Chondrocyte (in vitro differentiated cells): Measurements from ENCODE around the gene PIGV. TPM values are rescaled to one million over a fixed set of nuclear protein-coding genes. Genes with fewer than 3 reads are reported as not detected.

Experiments
- DNase-seq: peaks from one replicate; pipeline ENCODE4 v3.0.0; 2021; ENCODE audit warnings: mixed read lengths, low spot score
- H3K27ac Mint-ChIP-seq: one replicate; pipeline ENCODE4 v1.8.0; 2021; ENCODE audit warnings: mild to moderate bottlenecking, moderate library complexity, mixed read lengths; ENCODE audit not compliant: unreplicated experiment
- H3K27me3 Mint-ChIP-seq: 2 replicates; pipeline ENCODE4 v1.8.0; 2021; ENCODE audit warnings: low read depth, mixed read lengths
- H3K36me3 Mint-ChIP-seq: 2 replicates; pipeline ENCODE4 v1.8.0; 2021; ENCODE audit warnings: low read depth, mixed read lengths
- H3K4me1 Mint-ChIP-seq: 2 replicates; pipeline ENCODE4 v1.8.0; 2021; ENCODE audit warnings: low read depth, mild to moderate bottlenecking, mixed read lengths
- H3K4me3 Mint-ChIP-seq: one replicate; pipeline ENCODE4 v1.8.0; 2021; ENCODE audit warnings: mild to moderate bottlenecking, moderate library complexity, mixed read lengths; ENCODE audit not compliant: unreplicated experiment
- H3K9me3 Mint-ChIP-seq: 2 replicates; pipeline ENCODE4 v1.8.0; 2021; ENCODE audit warnings: low read depth, mixed read lengths
- CTCF ChIP-seq: fragments of 200-600 bp; sonication (generic); IDR thresholded peaks from 2 replicates; pipeline ENCODE4 v1.5.0; 2021; ENCODE audit warnings: antibody characterized with exemption, mild to moderate bottlenecking, moderate library complexity
- total RNA-seq: library from RNA; stranded (reverse); gene quantifications from 3 replicates; pipeline ENCODE4 v1.2.1, GENCODE V29; 2021

The PIGV gene
- total RNA-seq, 1 donor from 2014 or later = 12.4 TPM

GRCh38 chr1:26827663-26828062, 39.9 kb downstream of the PIGV start:
- Mint-ChIP-seq H3K27ac (peak overlapping the region; percentile 78), H3K4me1 (peaks cover 31% of the 10 kb centered on the region), H3K36me3 (peaks cover 4% of the 10 kb centered on the region), H3K9me3 (no peaks in the 10 kb centered on the region), H3K27me3 (no peaks in the 10 kb centered on the region), H3K4me3 (peak overlapping the region; percentile 87)
- no peak for TF ChIP-seq CTCF
- no peak for DNase-seq

GRCh38 chr1:26828411-26828991, 40.8 kb downstream of the PIGV start:
- no peaks in the 10 kb centered on the region for H3K9me3 Mint-ChIP-seq

GRCh38 chr1:26829184-26829911, 41.6 kb downstream of the PIGV start:
- peaks cover 31% of the 10 kb centered on the region for H3K4me1 Mint-ChIP-seq
- H3K27ac Mint-ChIP-seq = no peak overlapping the region

More at GRCh38 chr1:26828411-26828991, 40.8 kb downstream of the PIGV start:
- peaks cover 31% of the 10 kb centered on the region for H3K4me1 Mint-ChIP-seq
- no peak for TF ChIP-seq CTCF
- H3K27me3 Mint-ChIP-seq = no peaks in the 10 kb centered on the region
- H3K27ac Mint-ChIP-seq = no peak overlapping the region
- no peak for DNase-seq
- H3K4me3 Mint-ChIP-seq = no peak overlapping the region
- peaks cover 10% of the 10 kb centered on the region for H3K36me3 Mint-ChIP-seq

GRCh38 chr1:26831059-26831458, 43.3 kb downstream of the PIGV start:
- DNase-seq = no peak
- H3K27ac Mint-ChIP-seq = no peak overlapping the region
- peaks cover 24% of the 10 kb centered on the region for H3K36me3 Mint-ChIP-seq
- no peak overlapping the region for H3K4me3 Mint-ChIP-seq
- H3K27me3 Mint-ChIP-seq = no peaks in the 10 kb centered on the region
- H3K9me3 Mint-ChIP-seq = no peaks in the 10 kb centered on the region
- peaks cover 27% of the 10 kb centered on the region for H3K4me1 Mint-ChIP-seq
- no peak for TF ChIP-seq CTCF

More at GRCh38 chr1:26829184-26829911, 41.6 kb downstream of the PIGV start:
- Mint-ChIP-seq H3K4me3 (no peak overlapping the region), H3K9me3 (no peaks in the 10 kb centered on the region), H3K36me3 (peaks cover 15% of the 10 kb centered on the region), H3K27me3 (no peaks in the 10 kb centered on the region)
- no peak for DNase-seq
- no peak for TF ChIP-seq CTCF

GRCh38 chr1:26831546-26832248, 43.9 kb downstream of the PIGV start:
- no peak for DNase-seq
- Mint-ChIP-seq H3K27me3 (no peaks in the 10 kb centered on the region), H3K9me3 (no peaks in the 10 kb centered on the region), H3K27ac (no peak overlapping the region), H3K36me3 (peaks cover 26% of the 10 kb centered on the region), H3K4me3 (no peak overlapping the region), H3K4me1 (peaks cover 24% of the 10 kb centered on the region)
- no peak for TF ChIP-seq CTCF
